BLaER1 (cell line): ENCODE measurements around the gene SMIM10L2A.
"Not testable (repeated sequence)": the region's sequence is repeated elsewhere in the genome, so short reads cannot be mapped to it uniquely, and the experiment has no call there.

ENCODE experiments used
- H3K27ac ChIP-seq: shearing (Covaris generic); formaldehyde crosslinking; 2 replicates; pipeline ENCODE4 v1.8.1; 2022
- H3K27me3 ChIP-seq: shearing (Covaris generic); formaldehyde crosslinking; 2 replicates; pipeline ENCODE4 v1.8.1; 2022
- H3K36me3 ChIP-seq: shearing (Covaris generic); formaldehyde crosslinking; 2 replicates; pipeline ENCODE4 v1.8.1; 2022
- H3K4me1 ChIP-seq: shearing (Covaris generic); formaldehyde crosslinking; 2 replicates; pipeline ENCODE4 v1.8.1; 2022
- H3K4me2 ChIP-seq: shearing (Covaris generic); formaldehyde crosslinking; 2 replicates; pipeline ENCODE4 v1.8.1; 2022
- H3K4me3 ChIP-seq: shearing (Covaris generic); formaldehyde crosslinking; 2 replicates; pipeline ENCODE4 v1.8.1; 2022
- H3K9ac ChIP-seq: shearing (Covaris generic); formaldehyde crosslinking; 2 replicates; pipeline ENCODE4 v1.8.1; 2022
- H3K9me3 ChIP-seq: shearing (Covaris generic); formaldehyde crosslinking; 2 replicates; pipeline ENCODE4 v1.8.1; 2022
- H4K20me1 ChIP-seq: shearing (Covaris generic); formaldehyde crosslinking; 2 replicates; pipeline ENCODE4 v1.8.1; 2022
- Cebpa-rat ChIP-seq: shearing (Covaris generic); IDR thresholded peaks from 2 replicates; pipeline ENCODE4 v1.8.1; 2022

Gene SMIM10L2A

DNA sequence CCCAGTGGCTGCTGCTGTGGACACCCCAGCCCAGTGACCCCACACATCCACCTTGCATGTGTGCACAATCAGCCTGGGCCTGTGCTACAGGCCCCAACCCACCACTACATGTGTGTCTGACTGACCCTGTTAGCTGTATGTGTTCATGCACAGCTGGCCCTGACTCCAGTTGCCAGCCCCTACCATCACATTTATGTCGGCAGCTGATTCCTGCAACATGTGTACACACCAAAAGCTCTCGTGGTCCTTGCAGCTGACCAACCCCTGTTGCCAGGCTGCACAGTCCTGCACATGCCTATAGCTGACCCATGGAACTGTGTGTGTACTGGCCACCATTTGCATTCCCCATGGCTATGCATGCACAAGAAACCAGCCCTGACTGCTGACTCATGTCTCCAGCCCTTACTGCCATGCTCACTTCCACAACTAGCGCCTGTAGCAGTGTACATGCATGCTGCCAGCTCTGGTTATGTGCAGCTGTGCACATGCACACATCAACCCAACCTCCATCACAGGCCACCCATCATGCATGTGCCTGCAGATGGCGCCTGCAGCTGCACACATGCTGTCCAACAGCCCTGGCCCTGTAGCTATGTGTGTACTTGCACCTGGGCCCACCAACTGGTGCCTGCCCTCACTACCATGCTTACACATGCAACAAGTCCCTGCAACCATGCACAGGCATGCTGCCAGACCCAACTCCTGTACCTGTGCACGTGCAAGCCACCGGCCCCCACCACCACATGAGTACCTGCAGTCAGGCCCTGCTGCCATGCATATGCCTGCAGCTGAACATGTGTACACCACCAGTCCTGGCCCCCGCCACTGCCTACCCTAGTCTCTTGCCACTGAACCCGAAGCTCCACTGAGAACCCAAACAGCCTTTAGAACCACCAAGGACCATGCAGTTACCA lies 28.1 kb downstream of the SMIM10L2A start:
- TF ChIP-seq Cebpa-rat: no peak
- no peak overlapping the region for H3K27ac ChIP-seq
- no peaks in the 10 kb centered on the region for H3K4me1 ChIP-seq
- no peak overlapping the region for H3K9ac ChIP-seq
- peaks cover 6% of the 10 kb centered on the region; the same call in 1 of the 2 replicates for H4K20me1 ChIP-seq
- H3K9me3 ChIP-seq: no peaks in the 10 kb centered on the region
- no peak overlapping the region for H3K4me3 ChIP-seq
- no peaks in the 10 kb centered on the region for H3K36me3 ChIP-seq
- peaks cover 94% of the 10 kb centered on the region for H3K27me3 ChIP-seq
- no peak overlapping the region for H3K4me2 ChIP-seq

GRCh38 chrX:135453381-135453780 lies 31.6 kb downstream of the SMIM10L2A start:
- no peak overlapping the region for H3K9ac ChIP-seq
- no peak for TF ChIP-seq Cebpa-rat
- peaks cover 83% of the 10 kb centered on the region for H3K27me3 ChIP-seq
- H4K20me1 ChIP-seq: peaks cover 11% of the 10 kb centered on the region; the same call in 1 of the 2 replicates
- H3K4me2 ChIP-seq: no peak overlapping the region
- H3K4me3 ChIP-seq: no peak overlapping the region
- H3K27ac ChIP-seq: no peak overlapping the region
- H3K9me3 ChIP-seq: peaks cover 15% of the 10 kb centered on the region
- H3K4me1 ChIP-seq: no peaks in the 10 kb centered on the region
- H3K36me3 ChIP-seq: no peaks in the 10 kb centered on the region

DNA sequence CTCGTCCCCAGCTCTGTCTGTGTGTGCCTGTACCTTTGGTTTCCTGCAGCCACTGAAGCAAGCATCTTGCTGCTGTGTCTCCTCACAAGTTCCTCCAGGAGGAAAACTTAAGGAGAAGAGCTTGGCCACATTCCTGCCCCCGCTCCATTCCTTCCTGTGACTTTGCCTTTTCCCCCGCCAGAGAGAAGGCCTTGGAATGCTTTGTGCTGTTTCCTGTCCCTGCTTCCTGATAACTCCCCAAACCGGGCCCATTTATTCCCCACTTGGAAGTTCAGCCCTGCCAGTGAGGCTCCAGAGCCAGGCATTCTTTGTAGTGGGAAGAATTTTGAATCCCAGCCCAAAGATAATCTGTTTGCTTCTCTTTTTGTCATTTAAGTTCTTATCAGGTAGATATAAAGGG lies 33.1 kb downstream of the SMIM10L2A start:
- H3K27ac ChIP-seq: no peak overlapping the region
- no peak for TF ChIP-seq Cebpa-rat
- H4K20me1 ChIP-seq: peaks cover 11% of the 10 kb centered on the region; the same call in 1 of the 2 replicates
- peaks cover 74% of the 10 kb centered on the region for H3K27me3 ChIP-seq
- no peaks in the 10 kb centered on the region for H3K4me1 ChIP-seq
- H3K4me3 ChIP-seq: no peak overlapping the region
- H3K4me2 ChIP-seq: no peak overlapping the region
- H3K9ac ChIP-seq: no peak overlapping the region
- peaks cover 15% of the 10 kb centered on the region for H3K9me3 ChIP-seq
- no peaks in the 10 kb centered on the region for H3K36me3 ChIP-seq

DNA sequence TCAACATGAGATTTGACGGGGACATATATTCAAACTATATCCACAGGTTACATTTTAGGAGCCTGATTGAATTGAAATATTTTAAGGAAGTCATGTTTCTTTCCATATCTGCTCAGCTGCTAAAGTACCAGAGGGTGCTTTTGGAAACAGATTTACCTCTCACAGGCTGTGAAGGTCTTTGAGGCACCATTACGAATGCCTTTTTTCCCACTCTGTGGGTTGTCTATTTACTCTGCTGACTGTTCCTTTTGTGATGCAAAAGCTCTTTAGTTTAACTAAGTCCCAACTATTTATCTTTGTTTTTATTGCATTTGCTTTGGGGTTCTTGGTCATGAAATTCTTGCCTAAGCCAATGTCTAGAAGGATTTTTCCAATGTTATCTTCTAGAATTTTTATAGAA lies 40.0 kb downstream of the SMIM10L2A start:
- H3K36me3 ChIP-seq, H3K9ac ChIP-seq, H3K27ac ChIP-seq, H3K4me3 ChIP-seq, H4K20me1 ChIP-seq, H3K4me1 ChIP-seq, H3K4me2 ChIP-seq: not testable (repeated sequence)
- H3K9me3 ChIP-seq: peaks cover 14% of the 10 kb centered on the region
- H3K27me3 ChIP-seq: peaks cover 70% of the 10 kb centered on the region

- Histone ChIP-seq H3K4me2 (no peak overlapping the region), H3K27ac (no peak overlapping the region), H3K27me3 (peaks cover 90% of the 10 kb centered on the region), H3K4me3 (no peak overlapping the region), H3K36me3 (no peaks in the 10 kb centered on the region), H4K20me1 (no peaks in the 10 kb centered on the region; the same call in 1 of the 2 replicates), H3K9me3 (no peaks in the 10 kb centered on the region), H3K9ac (no peak overlapping the region), H3K4me1 (no peaks in the 10 kb centered on the region)
- TF ChIP-seq Cebpa-rat: no peak
Measured at GRCh38 chrX:135463937-135464336, 42.2 kb downstream of the SMIM10L2A start.

GRCh38 chrX:135476378-135476777 lies 54.6 kb downstream of the SMIM10L2A start:
- no peak for TF ChIP-seq Cebpa-rat
- no peak overlapping the region for H3K27ac ChIP-seq
- H3K4me1 ChIP-seq: no peaks in the 10 kb centered on the region
- H3K4me3 ChIP-seq: no peak overlapping the region
- peaks cover 87% of the 10 kb centered on the region for H3K27me3 ChIP-seq
- no peaks in the 10 kb centered on the region for H4K20me1 ChIP-seq
- H3K9me3 ChIP-seq: no peaks in the 10 kb centered on the region
- H3K4me2 ChIP-seq: no peak overlapping the region
- H3K36me3 ChIP-seq: no peaks in the 10 kb centered on the region
- H3K9ac ChIP-seq: no peak overlapping the region

GRCh38 chrX:135477576-135477975 lies 55.8 kb downstream of the SMIM10L2A start:
- Histone ChIP-seq H3K36me3 (no peaks in the 10 kb centered on the region), H3K4me1 (no peaks in the 10 kb centered on the region)

More at GRCh38 chrX:135477576-135477975, 55.8 kb downstream of the SMIM10L2A start:
- TF ChIP-seq Cebpa-rat: no peak
- Histone ChIP-seq H3K9me3 (no peaks in the 10 kb centered on the region), H3K27ac (no peak overlapping the region), H3K4me2 (no peak overlapping the region), H3K27me3 (peaks cover 89% of the 10 kb centered on the region), H3K4me3 (no peak overlapping the region), H3K9ac (no peak overlapping the region), H4K20me1 (no peaks in the 10 kb centered on the region)
